H9 (cell line): ENCODE data around the gene GAN. TPM values are rescaled to one million over a fixed set of nuclear protein-coding genes. Genes with fewer than 3 reads are reported as not detected.

Experiments
- DNase-seq: peaks from one replicate; pipeline ENCODE4 v3.0.0-alpha.2; 2017
- H2AFZ ChIP-seq: one replicate; pipeline ENCODE4 v1.6.1; 2013; ENCODE audit warnings: mild to moderate bottlenecking, low read length, control low read depth, moderate library complexity
- H2AK5ac ChIP-seq: 2 replicates; pipeline ENCODE4 v1.6.1; 2013; ENCODE audit warnings: low read length, control low read depth, mixed read lengths; ENCODE audit not compliant: insufficient read length
- H2BK120ac ChIP-seq: one replicate; pipeline ENCODE4 v1.6.1; 2013; ENCODE audit warnings: low read depth, mild to moderate bottlenecking, low read length, control low read depth, inconsistent platforms; ENCODE audit not compliant: poor library complexity, severe bottlenecking
- H2BK12ac ChIP-seq: 2 replicates; pipeline ENCODE4 v1.6.1; 2013; ENCODE audit warnings: low read length, control low read depth, mixed read lengths, low read depth; ENCODE audit not compliant: insufficient read length
- H2BK15ac ChIP-seq: 2 replicates; pipeline ENCODE4 v1.6.1; 2013; ENCODE audit warnings: low read depth, low read length, control low read depth
- H2BK20ac ChIP-seq: one replicate; pipeline ENCODE4 v1.6.1; 2013; ENCODE audit warnings: low read depth, mild to moderate bottlenecking, low read length, control low read depth, inconsistent platforms; ENCODE audit not compliant: poor library complexity, severe bottlenecking
- H2BK5ac ChIP-seq: 2 replicates; pipeline ENCODE4 v1.6.1; 2013; ENCODE audit warnings: low read length, control low read depth, mixed read lengths; ENCODE audit not compliant: insufficient read length
- H3K14ac ChIP-seq: 2 replicates; pipeline ENCODE4 v1.6.1; 2013; ENCODE audit warnings: low read length, control low read depth; ENCODE audit not compliant: insufficient read depth
- H3K18ac ChIP-seq: 2 replicates; pipeline ENCODE4 v1.6.1; 2013; ENCODE audit warnings: low read depth, mild to moderate bottlenecking, mixed read lengths, low read length, control low read depth; ENCODE audit not compliant: insufficient read length
- H3K23ac ChIP-seq: 2 replicates; pipeline ENCODE4 v1.6.1; 2013; ENCODE audit warnings: low read length, control low read depth, mixed read lengths, low read depth; ENCODE audit not compliant: insufficient read length
- H3K23me2 ChIP-seq: 2 replicates; pipeline ENCODE4 v1.6.1; 2013; ENCODE audit warnings: low read depth, mild to moderate bottlenecking, mixed read lengths, low read length, control low read depth; ENCODE audit not compliant: insufficient read length, poor library complexity, severe bottlenecking
- H3K27ac ChIP-seq: 2 replicates; pipeline ENCODE4 v1.5.1; 2013; ENCODE audit warnings: low read length, control low read depth, mixed read lengths, low read depth; ENCODE audit not compliant: insufficient read length
- H3K27me3 ChIP-seq: 2 replicates; pipeline ENCODE4 v1.6.1; 2013; ENCODE audit warnings: low read length, control low read depth, inconsistent platforms; ENCODE audit not compliant: insufficient read depth
- H3K4ac ChIP-seq: 2 replicates; pipeline ENCODE4 v1.6.1; 2013; ENCODE audit warnings: low read depth, mild to moderate bottlenecking, control low read depth, inconsistent platforms, low read length, moderate library complexity
- H3K4me1 ChIP-seq: 2 replicates; pipeline ENCODE4 v1.6.1; 2013; ENCODE audit warnings: low read length, control low read depth, inconsistent platforms; ENCODE audit not compliant: insufficient read depth
- H3K4me2 ChIP-seq: 2 replicates; pipeline ENCODE4 v1.6.1; 2013; ENCODE audit warnings: low read length, control low read depth, mixed read lengths; ENCODE audit not compliant: insufficient read length, insufficient read depth
- H3K56ac ChIP-seq: 2 replicates; pipeline ENCODE4 v1.6.1; 2013; ENCODE audit warnings: low read depth, mild to moderate bottlenecking, mixed read lengths, low read length, control low read depth; ENCODE audit not compliant: insufficient read length
- H3K79me1 ChIP-seq: 2 replicates; pipeline ENCODE4 v1.6.1; 2013; ENCODE audit warnings: low read depth, mild to moderate bottlenecking, moderate library complexity, low read length, control low read depth, inconsistent platforms; ENCODE audit not compliant: insufficient read depth, poor library complexity, severe bottlenecking
- H3K79me2 ChIP-seq: 2 replicates; pipeline ENCODE4 v1.6.1; 2013; ENCODE audit warnings: low read length, control low read depth, inconsistent platforms; ENCODE audit not compliant: insufficient read depth
- H3K9ac ChIP-seq: 2 replicates; pipeline ENCODE4 v1.6.1; 2013; ENCODE audit warnings: low read length, control low read depth, mixed read lengths; ENCODE audit not compliant: insufficient read length; ENCODE audit errors: extremely low read depth
- H3K9me3 ChIP-seq: one replicate; pipeline ENCODE4 v1.6.1; 2013; ENCODE audit warnings: low read depth, low read length, inconsistent platforms; ENCODE audit not compliant: control insufficient read depth
- H3T11ph ChIP-seq: one replicate; pipeline ENCODE4 v1.6.1; 2013; ENCODE audit warnings: mild to moderate bottlenecking, low read length, control low read depth, inconsistent platforms
- H4K20me1 ChIP-seq: one replicate; pipeline ENCODE4 v1.6.1; 2013; ENCODE audit not compliant: control insufficient read depth, insufficient read length, insufficient read depth
- H4K5ac ChIP-seq: 2 replicates; pipeline ENCODE4 v1.6.1; 2013; ENCODE audit warnings: low read depth, mild to moderate bottlenecking, mixed read lengths, low read length, control low read depth; ENCODE audit not compliant: insufficient read length
- H4K8ac ChIP-seq: replicated peaks from 2 replicates; pipeline ENCODE4 v1.6.1; 2013; ENCODE audit warnings: low read length, control low read depth, mixed read lengths, low read depth; ENCODE audit not compliant: insufficient read length
- H4K91ac ChIP-seq: 2 replicates; pipeline ENCODE4 v1.6.1; 2013; ENCODE audit warnings: low read depth, mild to moderate bottlenecking, moderate library complexity, mixed read lengths, low read length, control low read depth; ENCODE audit not compliant: insufficient read length
- H3K27ac Mint-ChIP-seq, 3 experiments: 2 replicates in 2 of 3; 3 replicates in 1 of 3; pipeline ENCODE4 v1.8.0; 2020 to 2021; ENCODE audit warnings: mixed read lengths in 3 of 3, mild to moderate bottlenecking in 1 of 3, moderate library complexity in 1 of 3
- H3K27me3 Mint-ChIP-seq: 2 replicates; pipeline ENCODE4 v1.8.0; 2021; ENCODE audit warnings: low read depth, mild to moderate bottlenecking, moderate library complexity, mixed read lengths
- H3K36me3 Mint-ChIP-seq, 3 experiments: 2 replicates in 2 of 3; 3 replicates in 1 of 3; pipeline ENCODE4 v1.8.0; 2020 to 2021; ENCODE audit warnings: low read depth in 3 of 3, mixed read lengths in 3 of 3; ENCODE audit not compliant: insufficient read depth in 1 of 3
- H3K4me1 Mint-ChIP-seq, 2 experiments: 2 replicates each; pipeline ENCODE4 v1.8.0; 2020; ENCODE audit warnings: mixed read lengths in 2 of 2
- H3K4me3 Mint-ChIP-seq, 2 experiments: 2 replicates in 1 of 2; 3 replicates in 1 of 2; pipeline ENCODE4 v1.8.0; 2020 to 2021; ENCODE audit warnings: mild to moderate bottlenecking in 2 of 2, mixed read lengths in 2 of 2, moderate library complexity in 1 of 2
- H3K9me3 Mint-ChIP-seq, 2 experiments: 2 replicates in 1 of 2; 3 replicates in 1 of 2; pipeline ENCODE4 v1.8.0; 2020; ENCODE audit warnings: mild to moderate bottlenecking in 2 of 2, mixed read lengths in 2 of 2, moderate library complexity in 1 of 2
- CTCF ChIP-seq: fragments of 200-600 bp; sonication (generic); conservative IDR thresholded peaks from 3 replicates; pipeline ENCODE4 v1.8.0; 2021; ENCODE audit warnings: antibody characterized with exemption, mild to moderate bottlenecking
- WGBS: extraction: QIAGEN DNeasy Blood & Tissue Kit; methylation state at CpG from one replicate; pipeline ENCODE4 v1.1.7; 2013; ENCODE audit warnings: missing lambda C conversion rate, low lambda C conversion rate, mixed read lengths; ENCODE audit not compliant: insufficient read length; ENCODE audit errors: extremely low coverage; 5-methylcytosine and 5-hydroxymethylcytosine counted together
- total RNA-seq: library from RNA; stranded (reverse); gene quantifications from 2 replicates; pipeline ENCODE4 v1.2.1, GENCODE V29; 2021

Gene GAN
- total RNA-seq, 1 experiment from 2014 or later: 20.9 TPM

GRCh38 chr16:81350306-81350615 lies 35.5 kb downstream of the GAN start:
- no peak overlapping the region for H3T11ph ChIP-seq
- no peak overlapping the region for H4K91ac ChIP-seq
- H3K27ac ChIP-seq: no peak overlapping the region
- H3K27me3 Mint-ChIP-seq: no peaks in the 10 kb centered on the region; the same call in 1 of the 2 replicates
- no peak for DNase-seq
- no peak overlapping the region for H2BK120ac ChIP-seq
- H3K4me1 Mint-ChIP-seq: no peaks in the 10 kb centered on the region
- no peaks in the 10 kb centered on the region for H3K27me3 ChIP-seq
- no CpG with 5 or more reads among the region's 4 CpGs for WGBS
- no peak overlapping the region for H3K4me3 Mint-ChIP-seq
- no peak overlapping the region for H3K14ac ChIP-seq
- H4K20me1 ChIP-seq: no peaks in the 10 kb centered on the region
- no peak overlapping the region for H3K4ac ChIP-seq
- H3K36me3 Mint-ChIP-seq: peaks cover 21 to 46% (median 44%) of the 10 kb centered on the region in 3 experiments
- H3K18ac ChIP-seq: no peak overlapping the region
- H3K9ac ChIP-seq: no peak overlapping the region
- TF ChIP-seq CTCF: peak; percentile 28; the same call in 1 of the 3 replicates
- no peak overlapping the region for H2BK20ac ChIP-seq
- no peaks in the 10 kb centered on the region for H3K23me2 ChIP-seq
- H2BK12ac ChIP-seq: no peak overlapping the region
- H3K79me2 ChIP-seq: 0 out of 2 replicates have a peak, but pooled peaks cover 2% of the 10 kb centered on the region
- no peak overlapping the region for H2AK5ac ChIP-seq
- H3K27ac Mint-ChIP-seq: no peak overlapping the region
- H3K9me3 ChIP-seq: peaks cover 9% of the 10 kb centered on the region
- H2BK15ac ChIP-seq: no peak overlapping the region
- no peak overlapping the region for H3K4me2 ChIP-seq
- H3K56ac ChIP-seq: no peak overlapping the region
- no peak overlapping the region for H2BK5ac ChIP-seq
- H3K4me1 ChIP-seq: no peaks in the 10 kb centered on the region
- H4K8ac ChIP-seq: no peak overlapping the region
- H2AFZ ChIP-seq: no peak overlapping the region
- H4K5ac ChIP-seq: no peak overlapping the region
- peaks cover 3% of the 10 kb centered on the region for H3K79me1 ChIP-seq
- H3K23ac ChIP-seq: no peak overlapping the region
- peaks cover 27 to 31% of the 10 kb centered on the region in 2 experiments for H3K9me3 Mint-ChIP-seq
